ENCODE measurements around the gene ZKSCAN3. TPM values are rescaled to one million over a fixed set of nuclear protein-coding genes. Genes with fewer than 3 reads are reported as not detected.

ZKSCAN3 gene
- total RNA-seq, 2 experiments from 2014 or later = 1.8 TPM

GRCh38 chr6:28413681-28414080 lies 63.9 kb downstream of the ZKSCAN3 start:
- DNase-seq = no peak
- no peak overlapping the region for H3K27ac Mint-ChIP-seq
- H3K9me3 Mint-ChIP-seq = no peaks in the 10 kb centered on the region
- peaks cover 2% of the 10 kb centered on the region for H3K4me1 Mint-ChIP-seq
- H3K4me3 Mint-ChIP-seq = no peak overlapping the region
- H3K27me3 Mint-ChIP-seq = peaks cover 33% of the 10 kb centered on the region
- H3K36me3 Mint-ChIP-seq = no peaks in the 10 kb centered on the region

Other genes starting within 250 kb of the ZKSCAN3 start
- 1 to 10 TPM; 2.9 to 3.3 TPM for gene ZSCAN16, start 225.3 kb upstream of the ZKSCAN3 start, total RNA-seq
- gene ZKSCAN8, start 208.1 kb upstream of the ZKSCAN3 start, total RNA-seq = 10 to 100 TPM; 13.8 to 14.6 TPM
- 1 to 10 TPM; 4.3 to 5.2 TPM for gene ZSCAN9, start 124.7 kb upstream of the ZKSCAN3 start, total RNA-seq
- gene ZKSCAN4, start 97.7 kb upstream of the ZKSCAN3 start, total RNA-seq = 1 to 10 TPM; 4.5 to 5.0 TPM
- under 1 TPM; 0.46 to 0.64 TPM for gene NKAPL, start 90.7 kb upstream of the ZKSCAN3 start, total RNA-seq
- 1 to 10 TPM; 5.2 to 5.8 TPM for gene ZSCAN26, start 82.8 kb upstream of the ZKSCAN3 start, total RNA-seq
- gene PGBD1, start 68.4 kb upstream of the ZKSCAN3 start, total RNA-seq = 1 to 10 TPM; 3.4 to 3.8 TPM
- gene ZSCAN31, start 13.8 kb upstream of the ZKSCAN3 start, total RNA-seq = 1 to 10 TPM; 2.5 to 3.0 TPM
- gene ZSCAN12, start 49.8 kb downstream of the ZKSCAN3 start, total RNA-seq = 1 to 10 TPM; 6.8 to 7.2 TPM
- gene ZSCAN23, start 93.5 kb downstream of the ZKSCAN3 start, total RNA-seq = 1 to 10 TPM; 1.3 to 1.6 TPM
- gene GPX6, start 165.8 kb downstream of the ZKSCAN3 start, total RNA-seq = not detected
- gene GPX5, start 175.9 kb downstream of the ZKSCAN3 start, total RNA-seq = not detected

Measured in activated naive CD8-positive, alpha-beta T cell treated with anti-CD3 and anti-CD28 coated beads for 36 hours (primary cell).